Measurements from ENCODE around the gene SMURF1. TPM values are rescaled to one million over a fixed set of nuclear protein-coding genes. Genes with fewer than 3 reads are reported as not detected.

SMURF1 gene
- total and polyA plus RNA-seq, 7 donors: 8.4 to 18.0 (median 14.1) TPM

DNA sequence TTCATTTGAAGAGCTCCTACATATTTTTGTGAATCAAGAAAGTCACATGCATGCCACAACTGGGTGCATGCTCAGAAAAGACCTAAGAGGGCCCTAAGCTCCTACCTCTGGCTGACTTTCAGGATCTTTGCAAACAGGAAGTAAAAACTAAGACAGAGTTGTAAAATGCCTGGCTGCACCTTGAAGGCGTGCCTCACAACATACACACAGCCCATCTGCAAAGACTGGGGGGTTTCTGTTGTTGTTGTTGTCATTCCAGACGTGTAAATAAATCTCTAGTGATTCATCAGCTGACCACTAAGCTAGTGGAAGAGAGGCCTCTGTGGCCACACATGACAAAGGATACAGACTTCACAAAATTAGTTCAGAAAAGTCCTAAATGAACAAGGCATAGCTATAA is 31.8 kb downstream of the SMURF1 start:
- DNase-seq: no peak
- WGBS, 2 donors: 6 to 28% methylated on average over 2 of the region's 2 CpGs
- H3K9me3 ChIP-seq: no peaks in the 10 kb centered on the region
- no peak overlapping the region for H3K4me3 ChIP-seq
- H3K36me3 ChIP-seq: peaks cover 0 to 5% (median 0%) of the 10 kb centered on the region in 4 donors
- no peaks in the 10 kb centered on the region for H3K27me3 ChIP-seq
- TF ChIP-seq POLR2A (IDR thresholded peaks at IDR 0.05) (no peak), POLR2AphosphoS5 (IDR thresholded peaks at IDR 0.05) (no peak), EP300 (IDR thresholded peaks at IDR 0.05) (no peak)
- TF ChIP-seq, protein P1, sequence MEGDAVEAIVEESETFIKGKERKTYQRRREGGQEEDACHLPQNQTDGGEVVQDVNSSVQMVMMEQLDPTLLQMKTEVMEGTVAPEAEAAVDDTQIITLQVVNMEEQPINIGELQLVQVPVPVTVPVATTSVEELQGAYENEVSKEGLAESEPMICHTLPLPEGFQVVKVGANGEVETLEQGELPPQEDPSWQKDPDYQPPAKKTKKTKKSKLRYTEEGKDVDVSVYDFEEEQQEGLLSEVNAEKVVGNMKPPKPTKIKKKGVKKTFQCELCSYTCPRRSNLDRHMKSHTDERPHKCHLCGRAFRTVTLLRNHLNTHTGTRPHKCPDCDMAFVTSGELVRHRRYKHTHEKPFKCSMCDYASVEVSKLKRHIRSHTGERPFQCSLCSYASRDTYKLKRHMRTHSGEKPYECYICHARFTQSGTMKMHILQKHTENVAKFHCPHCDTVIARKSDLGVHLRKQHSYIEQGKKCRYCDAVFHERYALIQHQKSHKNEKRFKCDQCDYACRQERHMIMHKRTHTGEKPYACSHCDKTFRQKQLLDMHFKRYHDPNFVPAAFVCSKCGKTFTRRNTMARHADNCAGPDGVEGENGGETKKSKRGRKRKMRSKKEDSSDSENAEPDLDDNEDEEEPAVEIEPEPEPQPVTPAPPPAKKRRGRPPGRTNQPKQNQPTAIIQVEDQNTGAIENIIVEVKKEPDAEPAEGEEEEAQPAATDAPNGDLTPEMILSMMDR (IDR thresholded peaks at IDR 0.05): no peak
- intact Hi-C loops (cut with DNase I): no loop called here
- peaks cover 0 to 37% (median 29%) of the 10 kb centered on the region in 4 donors for H3K4me1 ChIP-seq
- H3K27ac ChIP-seq: no peak overlapping the region

DNA sequence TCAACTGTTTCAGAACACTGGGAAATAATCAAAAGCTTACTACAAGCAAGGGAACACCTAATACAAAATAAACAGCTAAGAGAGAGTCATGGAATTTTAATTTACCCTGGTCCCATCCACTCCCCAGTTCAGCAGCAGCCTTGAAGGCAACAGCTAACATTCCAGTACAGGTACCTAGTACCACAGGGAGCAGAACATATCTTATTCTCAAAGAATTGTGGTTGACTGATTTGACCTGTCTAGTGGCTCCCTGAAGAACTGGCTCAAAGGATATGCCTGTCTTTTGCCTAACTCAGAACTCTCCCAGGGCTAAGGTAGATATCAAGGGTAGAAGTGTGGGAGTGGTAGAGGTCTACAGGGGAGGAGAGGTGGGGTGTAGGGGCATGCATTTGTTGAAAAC is 32.3 kb downstream of the SMURF1 start:
- intact Hi-C loops (cut with DNase I): no loop called here
- Histone ChIP-seq H3K27ac (no peak overlapping the region), H3K27me3 (no peaks in the 10 kb centered on the region), H3K4me1 (peaks cover 0 to 41% (median 29%) of the 10 kb centered on the region in 4 donors), H3K9me3 (no peaks in the 10 kb centered on the region), H3K36me3 (peaks cover 0 to 5% (median 0%) of the 10 kb centered on the region in 4 donors), H3K4me3 (no peak overlapping the region)
- TF ChIP-seq POLR2A (IDR thresholded peaks at IDR 0.05) (no peak), EP300 (IDR thresholded peaks at IDR 0.05) (no peak), POLR2AphosphoS5 (IDR thresholded peaks at IDR 0.05) (no peak)
- TF ChIP-seq, protein P1 (IDR thresholded peaks at IDR 0.05): no peak
- no peak for DNase-seq

DNA sequence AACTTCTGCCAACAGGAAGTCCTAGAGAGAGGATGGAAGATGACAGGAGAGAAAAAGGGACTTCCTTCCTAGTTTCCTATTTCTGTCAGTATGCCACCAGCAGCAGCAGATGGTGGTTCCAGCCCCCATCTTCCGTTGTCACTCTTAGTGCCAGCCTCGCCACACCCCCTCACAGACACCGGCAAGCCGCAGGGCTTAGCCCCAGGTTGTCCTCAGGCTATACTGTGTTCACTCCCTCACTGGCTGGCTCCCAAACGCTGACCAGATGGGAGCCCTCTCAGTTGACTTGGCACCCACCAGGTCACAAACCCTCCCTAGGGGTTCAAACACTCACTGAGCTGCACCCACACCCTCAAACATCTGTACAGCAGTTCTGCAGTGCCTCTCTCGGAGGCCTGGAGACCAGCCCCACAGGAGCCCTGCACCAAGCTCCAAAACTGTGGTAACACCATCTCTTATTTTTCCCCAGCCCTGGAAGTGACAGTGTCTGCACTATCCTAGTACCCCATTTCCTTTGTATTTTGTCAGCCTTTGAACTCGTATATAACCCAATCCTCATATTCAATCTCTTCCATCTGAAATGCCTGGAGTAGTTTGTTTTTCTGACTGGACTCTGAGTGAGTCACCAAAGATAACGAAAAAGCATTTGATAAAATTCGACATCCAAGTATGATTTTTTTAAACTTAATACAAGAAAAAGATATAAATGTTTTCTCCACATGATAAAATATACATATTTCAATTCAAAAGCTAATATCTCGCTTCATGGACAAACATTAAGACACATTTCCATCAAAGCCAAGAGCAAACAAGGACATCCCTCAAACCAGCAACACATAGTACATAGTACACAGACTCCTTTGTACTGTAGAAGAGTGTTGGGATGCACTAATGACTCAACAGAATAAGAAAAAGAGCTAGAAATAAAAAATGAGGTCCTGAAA is 34.5 kb downstream of the SMURF1 start:
- Histone ChIP-seq H3K36me3 (peaks cover 0 to 5% (median 0%) of the 10 kb centered on the region in 4 donors), H3K27me3 (no peaks in the 10 kb centered on the region), H3K27ac (peak overlapping the region; percentile 24 to 36 (median 26)), H3K9me3 (no peaks in the 10 kb centered on the region), H3K4me3 (no peak overlapping the region), H3K4me1 (peaks cover 0 to 46% (median 36%) of the 10 kb centered on the region in 4 donors)
- intact Hi-C loops (cut with DNase I): no loop called here
- TF ChIP-seq, protein P1 (IDR thresholded peaks at IDR 0.05): no peak
- TF ChIP-seq POLR2A (IDR thresholded peaks at IDR 0.05): no peak
- TF ChIP-seq POLR2AphosphoS5 (IDR thresholded peaks at IDR 0.05): no peak
- no peak for TF ChIP-seq EP300 (IDR thresholded peaks at IDR 0.05)
- DNase-seq: no peak
- WGBS, 2 donors: 65 to 79% methylated on average over 10 of the region's 10 CpGs

GRCh38 chr7:99108613-99109012 is 35.3 kb downstream of the SMURF1 start:
- Histone ChIP-seq H3K27ac (peak overlapping the region in 3 of 4 donors; percentile 24 to 27 (median 24)), H3K4me1 (peaks cover 0 to 48% (median 39%) of the 10 kb centered on the region in 4 donors), H3K27me3 (no peaks in the 10 kb centered on the region), H3K4me3 (no peak overlapping the region), H3K36me3 (peaks cover 0 to 5% (median 0%) of the 10 kb centered on the region in 4 donors), H3K9me3 (no peaks in the 10 kb centered on the region)
- intact Hi-C loops (cut with DNase I): no loop called here
- WGBS, 2 donors: 79 to 87% methylated on average over 4 of the region's 4 CpGs
- DNase-seq: no peak
- TF ChIP-seq POLR2A (IDR thresholded peaks at IDR 0.05): no peak
- TF ChIP-seq EP300 (IDR thresholded peaks at IDR 0.05): no peak
- TF ChIP-seq, protein P1 (IDR thresholded peaks at IDR 0.05): no peak
- no peak for TF ChIP-seq POLR2AphosphoS5 (IDR thresholded peaks at IDR 0.05)

Data from sigmoid colon (tissue), 7 donors.